ENCODE measurements around the gene MYRIP.

DNA sequence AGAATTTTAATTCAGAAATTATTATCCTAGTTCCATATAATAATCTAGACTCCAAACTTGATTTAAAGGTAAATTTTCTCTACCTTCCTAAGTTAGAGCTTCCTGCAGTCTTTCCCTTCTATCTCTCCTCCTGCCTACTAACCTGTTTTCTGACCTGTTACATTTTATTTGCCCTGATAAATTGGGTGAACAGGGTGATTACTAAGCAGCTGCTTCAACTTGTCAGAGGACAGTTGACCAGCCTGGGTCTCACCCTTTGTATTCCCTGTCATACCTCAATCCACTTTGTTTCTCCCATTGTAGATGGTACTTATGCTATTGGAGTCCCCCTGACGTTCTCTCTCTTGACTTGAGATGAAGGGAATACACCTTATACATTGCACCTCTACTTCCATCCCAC is 28.4 kb upstream of the MYRIP start:
- TF ChIP-seq, protein P1, sequence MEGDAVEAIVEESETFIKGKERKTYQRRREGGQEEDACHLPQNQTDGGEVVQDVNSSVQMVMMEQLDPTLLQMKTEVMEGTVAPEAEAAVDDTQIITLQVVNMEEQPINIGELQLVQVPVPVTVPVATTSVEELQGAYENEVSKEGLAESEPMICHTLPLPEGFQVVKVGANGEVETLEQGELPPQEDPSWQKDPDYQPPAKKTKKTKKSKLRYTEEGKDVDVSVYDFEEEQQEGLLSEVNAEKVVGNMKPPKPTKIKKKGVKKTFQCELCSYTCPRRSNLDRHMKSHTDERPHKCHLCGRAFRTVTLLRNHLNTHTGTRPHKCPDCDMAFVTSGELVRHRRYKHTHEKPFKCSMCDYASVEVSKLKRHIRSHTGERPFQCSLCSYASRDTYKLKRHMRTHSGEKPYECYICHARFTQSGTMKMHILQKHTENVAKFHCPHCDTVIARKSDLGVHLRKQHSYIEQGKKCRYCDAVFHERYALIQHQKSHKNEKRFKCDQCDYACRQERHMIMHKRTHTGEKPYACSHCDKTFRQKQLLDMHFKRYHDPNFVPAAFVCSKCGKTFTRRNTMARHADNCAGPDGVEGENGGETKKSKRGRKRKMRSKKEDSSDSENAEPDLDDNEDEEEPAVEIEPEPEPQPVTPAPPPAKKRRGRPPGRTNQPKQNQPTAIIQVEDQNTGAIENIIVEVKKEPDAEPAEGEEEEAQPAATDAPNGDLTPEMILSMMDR (IDR thresholded peaks at IDR 0.05): no peak
- TF ChIP-seq POLR2AphosphoS5 (IDR thresholded peaks at IDR 0.05): no peak
- no peak for TF ChIP-seq POLR2A (IDR thresholded peaks at IDR 0.05)
